GM12878 (cell line): Measurements from ENCODE around the gene PPP1R12B. TPM values are rescaled to one million over a fixed set of nuclear protein-coding genes. Genes with fewer than 3 reads are reported as not detected.

ENCODE experiments used
- CHD1 ChIP-seq: IDR thresholded peaks from 2 replicates; pipeline ENCODE4 v1.6.1; 2012; ENCODE audit warnings: low read depth, low read length, improper control_type of control experiment
- CREB1 ChIP-seq: IDR thresholded peaks from 2 replicates; pipeline ENCODE4 v1.6.1; 2012; ENCODE audit warnings: low read depth, mild to moderate bottlenecking, inconsistent platforms
- IKZF2 ChIP-seq, 2 experiments: fragments of 450-650 bp; IDR thresholded peaks; 2 replicates each; pipeline ENCODE4 v1.6.1; 2017; ENCODE audit warnings: mild to moderate bottlenecking in 2 of 2, moderate library complexity in 2 of 2
- NR2C1 ChIP-seq: fragments of 450-650 bp; IDR thresholded peaks from 2 replicates; pipeline ENCODE4 v1.6.1; 2017; ENCODE audit warnings: antibody characterized with exemption, mild to moderate bottlenecking, moderate library complexity
- SPI1 ChIP-seq: IDR thresholded peaks from 2 replicates; pipeline ENCODE4 v1.6.1; 2011; ENCODE audit warnings: low read depth, mild to moderate bottlenecking, low read length, moderate library complexity, borderline replicate concordance; ENCODE audit not compliant: insufficient read depth
- SRF ChIP-seq, 2 experiments: IDR thresholded peaks; 2 replicates each; pipeline ENCODE4 v1.6.1; 2011; ENCODE audit warnings: low read depth in 2 of 2, low read length in 2 of 2, mild to moderate bottlenecking in 1 of 2, moderate library complexity in 1 of 2
- TCF3 ChIP-seq: IDR thresholded peaks from 2 replicates; pipeline ENCODE4 v1.6.1; 2012; ENCODE audit warnings: low read depth, mild to moderate bottlenecking, low read length, borderline replicate concordance; ENCODE audit not compliant: insufficient read depth
- ZNF384 ChIP-seq: IDR thresholded peaks from 2 replicates; pipeline ENCODE4 v1.6.1; 2012; ENCODE audit warnings: low read depth, mild to moderate bottlenecking, low read length, improper control_type of control experiment, borderline replicate concordance
- polyA plus RNA-seq, 11 experiments: library from polyadenylated mRNA; depleted of rRNA in 4 of 11; unstranded in 6 of 11; stranded (reverse) in 5 of 11; fragments of >200 nt; fragmentation: Nextera tagmentation in 4 of 11; fragmentation: Illumina TruSeq in 1 of 11; extraction: Ambion mirVana in 4 of 11; extraction: Trizol in 1 of 11; gene quantifications; 1 replicate in 1 of 11; 2 replicates in 10 of 11; pipeline versions ENCODE4 v1.2.1 to v1.2.3, GENCODE V29; 2011 to 2016; ENCODE audit warnings: inconsistent platforms in 2 of 11, missing spikeins in 2 of 11, low read depth in 1 of 11
- total RNA-seq, 4 experiments: library from RNA; depleted of rRNA in 3 of 4; stranded (reverse); fragments of >200 nt in 3 of 4; fragmentation: Illumina TruSeq in 1 of 4; extraction: Trizol in 1 of 4; gene quantifications; 2 replicates each; pipeline versions ENCODE4 v1.2.1 to v1.2.3, GENCODE V29; 2013 to 2021
- TF ChIP-seq, protein P1 (sequence below): fragments of 450-650 bp; IDR thresholded peaks from 2 replicates; pipeline ENCODE4 v1.6.1; 2017; ENCODE audit warnings: mild to moderate bottlenecking
- TF ChIP-seq, protein P2 (sequence below): IDR thresholded peaks from 2 replicates; pipeline ENCODE4 v1.6.1; 2012; ENCODE audit warnings: improper control_type of control experiment, low read depth, low read length; ENCODE audit not compliant: insufficient replicate concordance
- TF ChIP-seq, protein P3 (sequence below): fragments of 150-350 bp; IDR thresholded peaks from 2 replicates; pipeline ENCODE4 v1.6.1; 2014; ENCODE audit warnings: mild to moderate bottlenecking, low read depth, low read length
- TF ChIP-seq, protein P4 (sequence below): fragments of 150-350 bp; IDR thresholded peaks from 2 replicates; pipeline ENCODE4 v1.6.1; 2016; ENCODE audit warnings: low read depth, low read length
- TF ChIP-seq, protein P5 (sequence below), 3 experiments: IDR thresholded peaks in 2 of 3; conservative IDR thresholded peaks in 1 of 3; 2 replicates each; pipeline ENCODE4 v1.5.1; 2011; ENCODE audit warnings: low read depth in 3 of 3, low read length in 3 of 3, mild to moderate bottlenecking in 3 of 3, control low read depth in 2 of 3, moderate library complexity in 2 of 3, inconsistent platforms in 1 of 3, mixed read lengths in 1 of 3; ENCODE audit not compliant: control insufficient read depth in 2 of 3, insufficient read depth in 1 of 3; ENCODE audit errors: extremely low read depth in 1 of 3

Gene PPP1R12B
- total and polyA plus RNA-seq, 10 of the 15 experiments (the other 5 are each of a cell fraction or from before 2014, with no cell fraction given): 0.29 to 9.4 (median 4.7) TPM

DNA sequence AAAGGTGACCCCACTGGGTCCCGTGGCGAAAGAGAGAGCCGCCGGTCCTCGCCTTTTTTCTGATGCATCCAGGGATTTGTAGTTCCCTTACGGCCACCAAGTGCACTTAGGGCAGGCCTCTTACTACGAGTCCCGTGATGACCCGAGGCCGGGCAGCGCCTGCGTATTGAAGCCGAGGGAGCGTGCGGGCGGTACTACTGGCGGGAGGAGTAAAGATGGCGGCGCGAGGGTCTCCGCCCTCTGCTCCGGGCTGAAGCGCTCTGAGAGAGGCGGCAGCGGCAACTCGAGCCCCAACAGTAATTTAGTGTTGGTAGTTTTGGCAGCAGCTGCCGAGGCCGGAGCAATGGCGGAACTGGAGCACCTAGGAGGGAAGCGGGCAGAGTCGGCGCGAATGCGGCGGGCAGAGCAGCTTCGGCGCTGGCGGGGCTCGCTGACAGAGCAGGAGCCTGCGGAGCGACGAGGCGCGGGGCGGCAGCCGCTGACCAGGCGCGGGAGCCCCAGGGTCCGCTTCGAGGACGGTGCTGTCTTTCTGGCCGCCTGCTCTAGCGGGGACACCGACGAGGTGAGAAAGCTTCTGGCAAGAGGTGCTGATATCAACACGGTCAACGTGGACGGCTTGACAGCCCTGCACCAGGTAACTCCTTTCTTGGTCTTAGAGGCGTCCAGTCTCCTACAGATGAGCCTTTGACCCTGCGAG lies at the start of gene PPP1R12B (continued):
- TF ChIP-seq, protein P1, sequence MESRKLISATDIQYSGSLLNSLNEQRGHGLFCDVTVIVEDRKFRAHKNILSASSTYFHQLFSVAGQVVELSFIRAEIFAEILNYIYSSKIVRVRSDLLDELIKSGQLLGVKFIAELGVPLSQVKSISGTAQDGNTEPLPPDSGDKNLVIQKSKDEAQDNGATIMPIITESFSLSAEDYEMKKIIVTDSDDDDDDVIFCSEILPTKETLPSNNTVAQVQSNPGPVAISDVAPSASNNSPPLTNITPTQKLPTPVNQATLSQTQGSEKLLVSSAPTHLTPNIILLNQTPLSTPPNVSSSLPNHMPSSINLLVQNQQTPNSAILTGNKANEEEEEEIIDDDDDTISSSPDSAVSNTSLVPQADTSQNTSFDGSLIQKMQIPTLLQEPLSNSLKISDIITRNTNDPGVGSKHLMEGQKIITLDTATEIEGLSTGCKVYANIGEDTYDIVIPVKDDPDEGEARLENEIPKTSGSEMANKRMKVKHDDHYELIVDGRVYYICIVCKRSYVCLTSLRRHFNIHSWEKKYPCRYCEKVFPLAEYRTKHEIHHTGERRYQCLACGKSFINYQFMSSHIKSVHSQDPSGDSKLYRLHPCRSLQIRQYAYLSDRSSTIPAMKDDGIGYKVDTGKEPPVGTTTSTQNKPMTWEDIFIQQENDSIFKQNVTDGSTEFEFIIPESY: no peak
- TF ChIP-seq, protein P2, sequence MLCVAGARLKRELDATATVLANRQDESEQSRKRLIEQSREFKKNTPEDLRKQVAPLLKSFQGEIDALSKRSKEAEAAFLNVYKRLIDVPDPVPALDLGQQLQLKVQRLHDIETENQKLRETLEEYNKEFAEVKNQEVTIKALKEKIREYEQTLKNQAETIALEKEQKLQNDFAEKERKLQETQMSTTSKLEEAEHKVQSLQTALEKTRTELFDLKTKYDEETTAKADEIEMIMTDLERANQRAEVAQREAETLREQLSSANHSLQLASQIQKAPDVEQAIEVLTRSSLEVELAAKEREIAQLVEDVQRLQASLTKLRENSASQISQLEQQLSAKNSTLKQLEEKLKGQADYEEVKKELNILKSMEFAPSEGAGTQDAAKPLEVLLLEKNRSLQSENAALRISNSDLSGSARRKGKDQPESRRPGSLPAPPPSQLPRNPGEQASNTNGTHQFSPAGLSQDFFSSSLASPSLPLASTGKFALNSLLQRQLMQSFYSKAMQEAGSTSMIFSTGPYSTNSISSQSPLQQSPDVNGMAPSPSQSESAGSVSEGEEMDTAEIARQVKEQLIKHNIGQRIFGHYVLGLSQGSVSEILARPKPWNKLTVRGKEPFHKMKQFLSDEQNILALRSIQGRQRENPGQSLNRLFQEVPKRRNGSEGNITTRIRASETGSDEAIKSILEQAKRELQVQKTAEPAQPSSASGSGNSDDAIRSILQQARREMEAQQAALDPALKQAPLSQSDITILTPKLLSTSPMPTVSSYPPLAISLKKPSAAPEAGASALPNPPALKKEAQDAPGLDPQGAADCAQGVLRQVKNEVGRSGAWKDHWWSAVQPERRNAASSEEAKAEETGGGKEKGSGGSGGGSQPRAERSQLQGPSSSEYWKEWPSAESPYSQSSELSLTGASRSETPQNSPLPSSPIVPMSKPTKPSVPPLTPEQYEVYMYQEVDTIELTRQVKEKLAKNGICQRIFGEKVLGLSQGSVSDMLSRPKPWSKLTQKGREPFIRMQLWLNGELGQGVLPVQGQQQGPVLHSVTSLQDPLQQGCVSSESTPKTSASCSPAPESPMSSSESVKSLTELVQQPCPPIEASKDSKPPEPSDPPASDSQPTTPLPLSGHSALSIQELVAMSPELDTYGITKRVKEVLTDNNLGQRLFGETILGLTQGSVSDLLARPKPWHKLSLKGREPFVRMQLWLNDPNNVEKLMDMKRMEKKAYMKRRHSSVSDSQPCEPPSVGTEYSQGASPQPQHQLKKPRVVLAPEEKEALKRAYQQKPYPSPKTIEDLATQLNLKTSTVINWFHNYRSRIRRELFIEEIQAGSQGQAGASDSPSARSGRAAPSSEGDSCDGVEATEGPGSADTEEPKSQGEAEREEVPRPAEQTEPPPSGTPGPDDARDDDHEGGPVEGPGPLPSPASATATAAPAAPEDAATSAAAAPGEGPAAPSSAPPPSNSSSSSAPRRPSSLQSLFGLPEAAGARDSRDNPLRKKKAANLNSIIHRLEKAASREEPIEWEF: no peak
- TF ChIP-seq SPI1: no peak
- TF ChIP-seq CREB1: no peak; the same call in 1 of the 2 replicates
- TF ChIP-seq SRF (IDR thresholded peaks at IDR 0.05; ENCODE audit: low read depth in 2 of 2, low read length in 2 of 2): peak in 1 of 2 experiments; percentile 71; a peak in 1 of 4 replicates
- no peak for TF ChIP-seq ZNF384
- TF ChIP-seq, protein P3, sequence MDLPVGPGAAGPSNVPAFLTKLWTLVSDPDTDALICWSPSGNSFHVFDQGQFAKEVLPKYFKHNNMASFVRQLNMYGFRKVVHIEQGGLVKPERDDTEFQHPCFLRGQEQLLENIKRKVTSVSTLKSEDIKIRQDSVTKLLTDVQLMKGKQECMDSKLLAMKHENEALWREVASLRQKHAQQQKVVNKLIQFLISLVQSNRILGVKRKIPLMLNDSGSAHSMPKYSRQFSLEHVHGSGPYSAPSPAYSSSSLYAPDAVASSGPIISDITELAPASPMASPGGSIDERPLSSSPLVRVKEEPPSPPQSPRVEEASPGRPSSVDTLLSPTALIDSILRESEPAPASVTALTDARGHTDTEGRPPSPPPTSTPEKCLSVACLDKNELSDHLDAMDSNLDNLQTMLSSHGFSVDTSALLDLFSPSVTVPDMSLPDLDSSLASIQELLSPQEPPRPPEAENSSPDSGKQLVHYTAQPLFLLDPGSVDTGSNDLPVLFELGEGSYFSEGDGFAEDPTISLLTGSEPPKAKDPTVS: no peak
- TF ChIP-seq, protein P4, sequence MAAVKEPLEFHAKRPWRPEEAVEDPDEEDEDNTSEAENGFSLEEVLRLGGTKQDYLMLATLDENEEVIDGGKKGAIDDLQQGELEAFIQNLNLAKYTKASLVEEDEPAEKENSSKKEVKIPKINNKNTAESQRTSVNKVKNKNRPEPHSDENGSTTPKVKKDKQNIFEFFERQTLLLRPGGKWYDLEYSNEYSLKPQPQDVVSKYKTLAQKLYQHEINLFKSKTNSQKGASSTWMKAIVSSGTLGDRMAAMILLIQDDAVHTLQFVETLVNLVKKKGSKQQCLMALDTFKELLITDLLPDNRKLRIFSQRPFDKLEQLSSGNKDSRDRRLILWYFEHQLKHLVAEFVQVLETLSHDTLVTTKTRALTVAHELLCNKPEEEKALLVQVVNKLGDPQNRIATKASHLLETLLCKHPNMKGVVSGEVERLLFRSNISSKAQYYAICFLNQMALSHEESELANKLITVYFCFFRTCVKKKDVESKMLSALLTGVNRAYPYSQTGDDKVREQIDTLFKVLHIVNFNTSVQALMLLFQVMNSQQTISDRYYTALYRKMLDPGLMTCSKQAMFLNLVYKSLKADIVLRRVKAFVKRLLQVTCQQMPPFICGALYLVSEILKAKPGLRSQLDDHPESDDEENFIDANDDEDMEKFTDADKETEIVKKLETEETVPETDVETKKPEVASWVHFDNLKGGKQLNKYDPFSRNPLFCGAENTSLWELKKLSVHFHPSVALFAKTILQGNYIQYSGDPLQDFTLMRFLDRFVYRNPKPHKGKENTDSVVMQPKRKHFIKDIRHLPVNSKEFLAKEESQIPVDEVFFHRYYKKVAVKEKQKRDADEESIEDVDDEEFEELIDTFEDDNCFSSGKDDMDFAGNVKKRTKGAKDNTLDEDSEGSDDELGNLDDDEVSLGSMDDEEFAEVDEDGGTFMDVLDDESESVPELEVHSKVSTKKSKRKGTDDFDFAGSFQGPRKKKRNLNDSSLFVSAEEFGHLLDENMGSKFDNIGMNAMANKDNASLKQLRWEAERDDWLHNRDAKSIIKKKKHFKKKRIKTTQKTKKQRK: no peak
- TF ChIP-seq TCF3: no peak
- TF ChIP-seq IKZF2 (IDR thresholded peaks at IDR 0.05): no peak; a peak in 1 of 4 replicates
- TF ChIP-seq, protein P5, sequence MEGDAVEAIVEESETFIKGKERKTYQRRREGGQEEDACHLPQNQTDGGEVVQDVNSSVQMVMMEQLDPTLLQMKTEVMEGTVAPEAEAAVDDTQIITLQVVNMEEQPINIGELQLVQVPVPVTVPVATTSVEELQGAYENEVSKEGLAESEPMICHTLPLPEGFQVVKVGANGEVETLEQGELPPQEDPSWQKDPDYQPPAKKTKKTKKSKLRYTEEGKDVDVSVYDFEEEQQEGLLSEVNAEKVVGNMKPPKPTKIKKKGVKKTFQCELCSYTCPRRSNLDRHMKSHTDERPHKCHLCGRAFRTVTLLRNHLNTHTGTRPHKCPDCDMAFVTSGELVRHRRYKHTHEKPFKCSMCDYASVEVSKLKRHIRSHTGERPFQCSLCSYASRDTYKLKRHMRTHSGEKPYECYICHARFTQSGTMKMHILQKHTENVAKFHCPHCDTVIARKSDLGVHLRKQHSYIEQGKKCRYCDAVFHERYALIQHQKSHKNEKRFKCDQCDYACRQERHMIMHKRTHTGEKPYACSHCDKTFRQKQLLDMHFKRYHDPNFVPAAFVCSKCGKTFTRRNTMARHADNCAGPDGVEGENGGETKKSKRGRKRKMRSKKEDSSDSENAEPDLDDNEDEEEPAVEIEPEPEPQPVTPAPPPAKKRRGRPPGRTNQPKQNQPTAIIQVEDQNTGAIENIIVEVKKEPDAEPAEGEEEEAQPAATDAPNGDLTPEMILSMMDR (IDR thresholded peaks at IDR 0.05 in 2 of 3, conservative IDR thresholded peaks at IDR 0.05 in 1 of 3; ENCODE audit: control insufficient read depth in 2 of 3, extremely low read depth in 1 of 3, insufficient read depth in 1 of 3, low read depth in 3 of 3, low read length in 3 of 3): no peak
- TF ChIP-seq CHD1: no peak
- peak; percentile 98 for TF ChIP-seq NR2C1
